Measurements from ENCODE around the gene STMP1.
"Not testable (repeated sequence)": the region's sequence is repeated elsewhere in the genome, so short reads cannot be mapped to it uniquely, and the experiment has no call there.

STMP1 gene

GRCh38 chr7:135659159-135659846 is 3.0 kb upstream of the STMP1 start:
- Histone ChIP-seq H3K36me3 (ENCODE audit: insufficient read depth, low read length) (no peaks in the 10 kb centered on the region; the same call in 1 of the 2 replicates), H3K9me3 (ENCODE audit: low read depth, low read length) (no peaks in the 10 kb centered on the region), H3K27ac (no peak overlapping the region), H3K4me3 (no peak overlapping the region), H3K9ac (ENCODE audit: insufficient read length) (no peak overlapping the region)
- DNase-seq (ENCODE audit: low read depth, low spot score) = no peak
- no peak for TF ChIP-seq EZH2 (IDR thresholded peaks at IDR 0.05)
- TF ChIP-seq FOXP2 (optimal IDR thresholded peaks at IDR 0.05; ENCODE audit: control extremely low read depth, extremely low read length, insufficient read depth) = no peak
- no peak for TF ChIP-seq POLR2AphosphoS5 (IDR thresholded peaks at IDR 0.05; ENCODE audit: borderline replicate concordance, low read depth, low read length)

GRCh38 chr7:135661311-135662122 is 797 bp upstream of the STMP1 start:
- H3K4me3 ChIP-seq = peak overlapping the region; percentile 100
- DNase-seq (ENCODE audit: low read depth, low spot score) = no peak
- H3K9ac ChIP-seq (ENCODE audit: insufficient read length) = peak overlapping the region; percentile 71
- H3K9me3 ChIP-seq (ENCODE audit: low read depth, low read length) = no peaks in the 10 kb centered on the region
- TF ChIP-seq FOXP2 (optimal IDR thresholded peaks at IDR 0.05; ENCODE audit: control extremely low read depth, extremely low read length, insufficient read depth) (no peak), POLR2AphosphoS5 (IDR thresholded peaks at IDR 0.05; ENCODE audit: borderline replicate concordance, low read depth, low read length) (no peak), EZH2 (IDR thresholded peaks at IDR 0.05) (no peak)
- H3K27ac ChIP-seq = 0 out of 2 replicates have a peak overlapping the region, but pooled peaks have one; percentile 23
- peaks cover 14% of the 10 kb centered on the region for H3K36me3 ChIP-seq (ENCODE audit: insufficient read depth, low read length)

- H3K4me3 ChIP-seq = peak overlapping the region; percentile 100
- H3K27ac ChIP-seq = no peak overlapping the region
- no peaks in the 10 kb centered on the region for H3K9me3 ChIP-seq (ENCODE audit: low read depth, low read length)
- H3K9ac ChIP-seq (ENCODE audit: insufficient read length) = peak overlapping the region; percentile 71
- peaks cover 19% of the 10 kb centered on the region for H3K36me3 ChIP-seq (ENCODE audit: insufficient read depth, low read length)
- TF ChIP-seq POLR2AphosphoS5 (IDR thresholded peaks at IDR 0.05; ENCODE audit: borderline replicate concordance, low read depth, low read length) (no peak), FOXP2 (optimal IDR thresholded peaks at IDR 0.05; ENCODE audit: control extremely low read depth, extremely low read length, insufficient read depth) (no peak), EZH2 (IDR thresholded peaks at IDR 0.05) (no peak)
- DNase-seq (ENCODE audit: low read depth, low spot score) = no peak
Observed at GRCh38 chr7:135662123-135662372, 266 bp upstream of the STMP1 start.

GRCh38 chr7:135664046-135664589 is 1.8 kb downstream of the STMP1 start:
- no peaks in the 10 kb centered on the region for H3K9me3 ChIP-seq (ENCODE audit: low read depth, low read length)
- H3K9ac ChIP-seq (ENCODE audit: insufficient read length) = peak overlapping the region; percentile 98
- peak overlapping the region; percentile 79 for H3K27ac ChIP-seq
- H3K4me3 ChIP-seq = peak overlapping the region; percentile 100
- DNase-seq (ENCODE audit: low read depth, low spot score) = no peak
- TF ChIP-seq EZH2 (IDR thresholded peaks at IDR 0.05) = no peak
- no peak for TF ChIP-seq FOXP2 (optimal IDR thresholded peaks at IDR 0.05; ENCODE audit: control extremely low read depth, extremely low read length, insufficient read depth)
- no peak for TF ChIP-seq POLR2AphosphoS5 (IDR thresholded peaks at IDR 0.05; ENCODE audit: borderline replicate concordance, low read depth, low read length)
- H3K36me3 ChIP-seq (ENCODE audit: insufficient read depth, low read length) = peaks cover 32% of the 10 kb centered on the region

GRCh38 chr7:135665042-135665441 is 2.7 kb downstream of the STMP1 start:
- DNase-seq (ENCODE audit: low read depth, low spot score) = no peak
- no peak for TF ChIP-seq FOXP2 (optimal IDR thresholded peaks at IDR 0.05; ENCODE audit: control extremely low read depth, extremely low read length, insufficient read depth)
- no peak for TF ChIP-seq EZH2 (IDR thresholded peaks at IDR 0.05)
- no peak for TF ChIP-seq POLR2AphosphoS5 (IDR thresholded peaks at IDR 0.05; ENCODE audit: borderline replicate concordance, low read depth, low read length)
- H3K27ac ChIP-seq = peak overlapping the region; percentile 79
- H3K4me3 ChIP-seq = peak overlapping the region; percentile 100; the same call in 1 of the 2 replicates
- H3K9me3 ChIP-seq (ENCODE audit: low read depth, low read length) = no peaks in the 10 kb centered on the region
- peak overlapping the region; percentile 35 for H3K9ac ChIP-seq (ENCODE audit: insufficient read length)
- H3K36me3 ChIP-seq (ENCODE audit: insufficient read depth, low read length) = peaks cover 33% of the 10 kb centered on the region

- H3K9me3 ChIP-seq (ENCODE audit: low read depth, low read length) = no peaks in the 10 kb centered on the region
- H3K36me3 ChIP-seq (ENCODE audit: insufficient read depth, low read length) = peaks cover 33% of the 10 kb centered on the region
- H3K4me3 ChIP-seq = no peak overlapping the region
- no peak overlapping the region for H3K27ac ChIP-seq
- no peak overlapping the region for H3K9ac ChIP-seq (ENCODE audit: insufficient read length)
- DNase-seq (ENCODE audit: low read depth, low spot score) = no peak
- no peak for TF ChIP-seq POLR2AphosphoS5 (IDR thresholded peaks at IDR 0.05; ENCODE audit: borderline replicate concordance, low read depth, low read length)
- TF ChIP-seq FOXP2 (optimal IDR thresholded peaks at IDR 0.05; ENCODE audit: control extremely low read depth, extremely low read length, insufficient read depth) = no peak
- TF ChIP-seq EZH2 (IDR thresholded peaks at IDR 0.05) = no peak
Observed at GRCh38 chr7:135666156-135666555, 3.8 kb downstream of the STMP1 start.

- no peak for TF ChIP-seq POLR2AphosphoS5 (IDR thresholded peaks at IDR 0.05; ENCODE audit: borderline replicate concordance, low read depth, low read length)
- TF ChIP-seq EZH2 (IDR thresholded peaks at IDR 0.05) = no peak
- no peak for TF ChIP-seq FOXP2 (optimal IDR thresholded peaks at IDR 0.05; ENCODE audit: control extremely low read depth, extremely low read length, insufficient read depth)
- no peak overlapping the region for H3K27ac ChIP-seq
Observed at GRCh38 chr7:135666846-135667245, 4.5 kb downstream of the STMP1 start.

GRCh38 chr7:135667626-135668025 is 5.3 kb downstream of the STMP1 start:
- peaks cover 33% of the 10 kb centered on the region for H3K36me3 ChIP-seq (ENCODE audit: insufficient read depth, low read length)
- H3K4me3 ChIP-seq; DNase-seq (ENCODE audit: low read depth, low spot score); H3K27ac ChIP-seq; H3K9me3 ChIP-seq (ENCODE audit: low read depth, low read length); H3K9ac ChIP-seq (ENCODE audit: insufficient read length): not testable (repeated sequence)

More at GRCh38 chr7:135666846-135667245, 4.5 kb downstream of the STMP1 start:
- DNase-seq (ENCODE audit: low read depth, low spot score) = no peak
- no peaks in the 10 kb centered on the region for H3K9me3 ChIP-seq (ENCODE audit: low read depth, low read length)
- no peak overlapping the region for H3K4me3 ChIP-seq
- H3K36me3 ChIP-seq (ENCODE audit: insufficient read depth, low read length) = peaks cover 33% of the 10 kb centered on the region
- H3K9ac ChIP-seq (ENCODE audit: insufficient read length) = no peak overlapping the region

- H3K9ac ChIP-seq (ENCODE audit: insufficient read length); H3K27ac ChIP-seq; DNase-seq (ENCODE audit: low read depth, low spot score); H3K4me3 ChIP-seq; H3K9me3 ChIP-seq (ENCODE audit: low read depth, low read length): not testable (repeated sequence)
- peaks cover 43% of the 10 kb centered on the region for H3K36me3 ChIP-seq (ENCODE audit: insufficient read depth, low read length)
Observed at GRCh38 chr7:135668852-135669395, 6.6 kb downstream of the STMP1 start.
